ENCODE measurements around the gene CHID1.

The CHID1 gene

DNA sequence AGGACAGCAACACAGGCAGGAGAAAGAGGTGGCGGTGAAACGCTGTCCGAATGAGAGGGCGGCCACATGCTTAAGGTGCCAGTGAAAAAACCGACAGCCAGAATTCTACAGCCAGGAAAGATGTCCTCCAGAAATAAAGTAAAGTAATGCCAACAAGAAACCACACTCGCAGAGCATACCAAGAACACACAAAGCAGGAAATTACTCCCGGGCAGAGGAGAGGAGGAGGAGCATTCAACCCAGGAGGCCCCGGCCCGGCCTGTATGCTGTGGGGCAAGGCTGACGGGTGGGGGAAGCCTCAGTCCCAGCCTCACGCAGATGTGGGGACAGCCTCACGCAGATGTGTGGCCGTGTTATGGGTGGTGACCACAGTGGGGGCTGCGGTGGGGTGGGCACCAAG is 28.0 kb downstream of the CHID1 start:
- no peak for DNase-seq

DNA sequence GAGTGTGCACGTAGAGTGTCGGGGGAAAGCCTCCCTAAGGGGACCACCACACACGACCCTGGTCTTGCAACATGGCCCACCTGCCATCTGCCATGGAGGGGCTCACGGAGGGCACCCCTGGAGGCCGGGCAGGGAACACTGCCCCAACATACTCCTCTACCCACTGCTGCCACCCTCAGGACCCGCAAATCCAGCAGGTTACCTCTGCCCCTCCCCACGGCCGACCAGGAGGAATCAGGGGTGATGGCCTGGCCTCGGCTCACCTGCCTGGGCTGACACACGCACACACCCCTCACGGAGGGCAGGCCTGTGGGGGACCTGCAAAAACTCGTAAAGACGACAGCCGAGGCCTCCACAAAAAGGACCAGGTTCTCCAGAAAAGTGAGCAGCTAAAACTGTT is 30.2 kb downstream of the CHID1 start:
- no peak for DNase-seq

DNA sequence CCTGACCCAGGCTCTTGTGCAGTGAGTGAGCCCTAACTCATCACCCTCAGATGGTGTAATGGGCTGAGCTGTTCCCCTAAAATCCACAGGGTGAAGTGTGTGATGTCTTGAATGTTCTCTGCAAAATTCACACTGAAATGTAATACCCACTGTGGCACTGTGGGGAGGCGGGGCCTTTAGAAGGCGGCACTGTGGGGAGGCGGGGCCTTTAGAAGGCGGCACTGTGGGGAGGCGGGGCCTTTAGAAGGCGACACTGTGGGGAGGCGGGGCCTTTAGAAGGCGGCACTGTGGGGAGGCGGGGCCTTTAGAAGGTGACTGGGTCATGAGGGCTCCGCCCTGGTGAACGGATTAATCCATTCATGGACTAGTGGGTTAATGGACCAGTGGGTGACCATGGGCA is 33.0 kb downstream of the CHID1 start:
- no peak for DNase-seq

DNA sequence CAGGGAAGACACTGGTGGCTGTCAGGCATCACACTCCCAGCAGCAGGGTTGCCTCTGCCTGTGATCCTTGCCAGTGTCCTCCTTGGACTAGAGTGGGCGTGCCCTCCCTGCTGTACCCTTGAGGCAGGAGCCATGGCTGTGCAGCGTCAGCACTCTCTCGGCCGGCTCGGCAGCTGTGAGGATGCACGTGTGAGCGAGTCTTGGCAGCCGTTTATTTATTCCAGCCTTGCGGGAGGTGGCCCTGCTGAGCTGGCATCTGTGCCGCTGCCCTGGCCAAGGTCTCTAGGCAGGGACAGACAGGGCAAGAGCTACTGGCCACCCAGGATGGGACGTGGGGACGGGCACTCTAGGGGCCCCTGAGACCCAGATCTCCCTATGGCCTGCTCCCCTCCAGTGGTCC is 34.1 kb downstream of the CHID1 start:
- DNase-seq, result no peak

DNA sequence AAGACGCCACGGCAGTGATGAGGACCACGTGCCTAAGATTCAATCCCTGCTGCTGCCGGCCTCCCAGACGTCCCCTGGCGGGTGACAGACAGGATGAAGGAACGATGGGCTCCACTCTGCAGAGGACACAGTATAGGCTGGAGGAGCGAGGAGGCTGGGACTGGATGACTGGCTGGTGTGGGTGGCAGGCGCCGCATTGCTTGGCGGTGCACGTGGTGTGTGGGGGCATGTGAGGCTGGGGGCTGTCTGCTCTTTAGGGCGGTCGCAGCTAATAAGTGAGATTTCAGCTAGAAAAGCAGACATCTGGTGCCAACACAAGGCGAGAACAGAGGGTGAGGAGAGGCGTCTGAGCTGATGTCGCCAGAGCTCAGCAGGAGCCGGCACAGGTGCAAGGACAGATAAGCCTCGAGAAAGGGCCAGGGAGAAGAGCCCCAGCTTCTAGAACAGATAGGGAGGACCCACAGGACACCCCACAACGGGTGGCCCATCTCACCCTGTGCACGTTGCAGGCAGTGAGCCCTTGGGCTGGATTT is 34.8 kb downstream of the CHID1 start:
- DNase-seq, result no peak

DNA sequence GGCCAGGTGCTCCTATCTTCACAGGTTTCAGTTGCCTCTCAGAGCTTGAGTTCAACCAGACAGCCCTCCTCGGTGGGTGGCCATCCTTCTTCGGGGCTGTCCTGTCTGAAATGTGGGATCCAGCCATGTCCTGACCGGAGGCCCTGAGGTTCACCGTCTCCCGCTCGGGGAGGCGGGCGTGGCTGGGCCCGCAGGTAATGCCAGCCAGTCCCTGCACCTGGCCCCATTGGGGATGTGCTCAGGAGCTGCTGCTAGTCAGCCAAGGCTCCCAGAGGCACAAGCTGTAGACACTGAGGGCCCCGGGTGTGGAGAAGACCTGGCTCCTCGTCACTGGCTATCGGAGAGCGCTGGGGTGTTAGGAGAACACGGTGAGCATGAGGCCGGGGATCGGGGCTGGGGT is 35.4 kb downstream of the CHID1 start:
- DNase-seq, result no peak

DNA sequence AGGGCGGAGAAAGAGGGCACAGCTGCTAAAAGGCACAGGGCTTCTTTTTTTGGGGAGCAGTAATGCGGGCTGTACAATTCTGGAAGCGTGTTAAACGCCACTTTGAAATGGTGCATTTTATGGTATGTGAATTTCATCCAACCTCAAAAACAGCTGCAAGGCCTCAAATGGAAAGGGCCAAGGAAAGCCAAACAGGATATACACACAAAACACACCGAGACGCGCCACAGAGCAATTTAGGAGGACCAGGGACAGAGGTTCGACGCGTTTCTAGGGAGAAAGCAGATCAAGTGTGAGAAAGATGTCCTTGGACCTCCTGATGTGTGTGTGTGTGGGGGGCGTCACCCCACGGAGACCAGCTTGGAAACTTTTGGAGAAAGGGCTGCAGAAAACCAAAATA is 36.9 kb downstream of the CHID1 start:
- DNase-seq, result no peak

DNA sequence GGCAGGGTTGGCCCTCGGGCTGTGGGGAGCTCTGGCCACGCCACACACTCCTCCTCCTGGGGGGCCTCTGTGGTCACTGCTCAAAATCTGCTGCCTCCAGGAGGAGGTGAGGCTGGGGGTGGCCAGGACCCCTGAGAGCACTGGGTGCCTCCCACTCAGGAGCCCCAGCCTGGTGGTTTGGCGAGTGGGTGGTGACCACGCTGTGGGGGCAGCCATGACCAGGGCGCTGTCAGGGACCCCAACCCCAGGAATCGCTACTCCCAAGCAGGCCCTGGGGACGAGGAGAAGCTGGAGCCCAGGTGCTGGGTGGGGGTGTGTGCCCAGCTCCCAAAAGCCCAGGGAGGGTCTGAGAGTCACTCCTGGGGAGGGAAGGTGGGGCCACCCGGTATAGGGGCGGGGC is 37.8 kb downstream of the CHID1 start:
- no peak for DNase-seq

DNA sequence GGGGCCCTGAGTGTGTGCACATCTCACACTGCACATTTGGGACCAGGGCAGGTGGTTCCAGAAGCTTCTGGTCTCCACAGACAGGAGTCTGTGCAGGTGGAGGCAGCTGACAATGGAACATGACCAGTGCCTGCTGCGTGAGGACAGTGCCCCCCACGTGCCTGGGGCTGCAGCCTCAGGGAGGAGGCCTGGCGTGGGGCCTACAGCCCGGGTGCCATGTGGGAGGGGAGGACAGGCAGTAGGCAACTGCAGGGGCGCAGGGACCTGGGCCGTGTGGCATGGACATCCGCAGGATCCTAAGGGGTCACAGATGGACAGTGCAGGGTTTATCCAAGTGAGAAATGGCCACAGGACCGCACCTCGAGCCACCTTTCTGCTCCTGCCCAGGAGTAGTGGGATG is 39.1 kb downstream of the CHID1 start:
- no peak for DNase-seq

DNA sequence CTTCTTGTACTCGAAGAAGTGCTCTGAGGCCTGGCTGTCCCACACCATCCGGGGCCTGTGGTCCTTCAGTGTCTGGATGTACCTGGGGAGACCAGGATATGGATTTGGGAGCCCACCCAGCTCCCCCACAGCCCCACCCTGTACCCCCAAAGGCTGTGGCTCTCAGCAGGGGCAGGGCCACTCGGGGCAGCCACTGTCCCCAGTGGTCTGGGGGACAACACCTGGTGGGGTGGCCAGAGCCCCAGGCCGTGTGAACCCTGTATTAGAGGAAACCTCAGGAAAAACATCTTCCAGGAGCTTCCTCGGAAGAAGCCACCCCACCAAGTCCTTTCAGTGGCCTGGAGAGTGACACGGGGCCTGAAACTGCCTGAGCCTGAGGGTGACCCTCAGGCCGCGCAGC is 40.2 kb downstream of the CHID1 start:
- no peak for DNase-seq

DNA sequence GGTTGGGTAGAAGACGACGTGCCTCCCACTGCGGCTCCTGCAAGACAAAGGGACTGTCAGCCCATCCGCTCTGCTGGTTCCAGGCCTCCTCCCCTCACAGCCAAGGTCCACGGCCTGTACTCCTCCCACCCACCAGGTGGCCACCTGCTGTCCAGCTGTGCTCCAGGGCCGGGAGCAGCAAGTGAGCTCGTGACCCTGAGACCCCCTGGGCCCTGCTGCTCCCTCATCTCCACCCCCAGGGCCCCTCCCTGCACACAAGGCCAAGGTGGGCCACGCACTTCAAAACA is 40.5 kb downstream of the CHID1 start:
- DNase-seq, result no peak

DNA sequence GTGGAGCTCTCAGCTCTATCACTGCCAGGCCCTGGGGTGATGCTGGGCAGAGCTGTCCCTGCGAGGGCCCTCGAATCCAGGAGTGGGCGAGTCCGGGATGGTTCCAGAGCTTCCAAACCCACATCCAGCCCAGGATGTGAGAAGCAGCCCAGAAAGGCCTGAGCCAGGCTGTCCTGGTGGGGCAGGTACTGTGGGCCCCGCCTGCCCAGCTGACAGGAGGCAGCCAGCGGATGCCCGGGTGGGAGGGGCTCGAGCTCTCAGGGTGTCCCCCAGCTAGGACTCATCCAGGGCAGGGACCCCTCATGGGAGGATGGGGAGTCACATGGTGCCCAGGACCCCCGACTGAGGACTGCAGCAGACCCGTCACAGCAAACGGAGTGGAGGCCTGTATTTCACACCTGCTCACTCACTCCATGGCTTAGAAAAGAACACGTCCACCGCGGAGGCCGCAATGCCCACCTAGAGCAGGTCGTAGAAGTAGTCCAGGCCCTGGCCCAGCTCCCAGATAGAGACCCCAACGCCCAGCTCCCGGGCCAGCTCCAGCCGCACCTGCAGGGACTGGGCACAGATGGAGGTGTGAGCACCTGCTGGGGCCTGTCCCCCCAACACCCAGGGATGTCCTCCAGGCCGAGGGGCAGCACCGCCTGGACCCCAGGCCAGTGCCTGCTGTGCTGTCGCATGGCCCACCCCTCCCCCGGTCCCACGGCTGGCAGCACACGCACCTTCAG is 41.0 kb downstream of the CHID1 start:
- no peak for DNase-seq

DNA sequence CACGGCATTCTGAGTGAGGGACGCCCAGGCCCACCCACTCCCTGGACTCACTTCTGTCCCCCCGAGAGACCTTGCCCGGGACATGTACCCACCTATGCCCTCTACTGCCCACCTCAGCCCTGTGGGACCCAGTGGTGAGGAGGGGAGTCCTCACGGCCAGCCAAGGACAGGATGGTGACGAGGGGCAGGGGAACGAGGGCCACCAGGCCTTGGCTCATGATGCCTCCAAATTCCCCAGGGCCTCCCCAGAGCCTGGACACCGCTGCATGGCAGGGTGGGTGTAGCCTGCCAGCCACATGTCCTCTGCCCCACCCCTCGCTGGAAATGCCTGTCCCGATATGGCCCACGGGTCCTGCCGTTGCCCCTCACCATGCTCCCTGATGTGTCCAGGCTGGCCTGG is 41.8 kb downstream of the CHID1 start:
- DNase-seq, result no peak

DNA sequence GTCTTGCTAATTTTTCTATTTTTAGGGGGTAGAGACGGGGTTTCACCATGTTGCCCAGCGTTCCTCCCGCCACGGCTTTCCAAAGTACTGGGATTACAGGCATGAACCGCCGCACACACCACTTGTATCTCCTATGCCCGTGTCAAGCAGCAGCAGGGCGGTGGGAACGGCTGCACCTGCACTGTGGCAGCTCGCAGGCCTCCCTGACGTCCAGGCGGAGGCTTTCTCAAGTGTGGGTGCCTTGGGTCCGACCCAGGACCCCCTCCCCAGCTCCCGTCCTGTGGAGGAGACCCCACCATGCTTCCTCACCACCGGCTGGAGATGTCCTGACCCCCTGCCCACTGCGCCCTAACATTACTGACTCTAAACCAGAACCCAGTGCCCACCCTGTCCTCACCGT is 42.2 kb downstream of the CHID1 start:
- no peak for DNase-seq

DNA sequence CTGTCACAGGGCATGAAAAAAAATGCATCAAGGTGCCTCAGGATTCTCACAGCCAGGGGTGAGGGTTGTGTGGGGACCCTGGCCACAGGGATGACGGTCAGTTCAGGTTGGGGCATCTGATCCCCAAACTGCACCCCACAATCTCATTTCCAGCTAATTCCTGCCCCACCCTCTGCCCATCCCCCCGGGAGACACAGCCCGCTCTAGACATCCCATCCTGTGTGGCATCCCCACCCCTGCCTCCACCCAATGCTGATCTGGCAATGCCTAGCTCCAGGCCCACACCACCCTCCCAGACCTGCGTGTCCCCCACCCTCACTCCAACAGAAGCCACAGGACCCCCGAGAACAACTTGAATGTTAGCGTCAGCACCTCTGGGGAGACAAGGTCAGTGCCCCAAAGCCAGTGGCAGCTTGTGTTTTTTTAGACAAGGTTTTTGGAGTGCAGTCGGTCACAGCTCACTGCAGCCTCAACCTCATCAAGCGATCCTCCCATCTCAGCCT is 42.7 kb downstream of the CHID1 start:
- DNase-seq, result no peak

DNA sequence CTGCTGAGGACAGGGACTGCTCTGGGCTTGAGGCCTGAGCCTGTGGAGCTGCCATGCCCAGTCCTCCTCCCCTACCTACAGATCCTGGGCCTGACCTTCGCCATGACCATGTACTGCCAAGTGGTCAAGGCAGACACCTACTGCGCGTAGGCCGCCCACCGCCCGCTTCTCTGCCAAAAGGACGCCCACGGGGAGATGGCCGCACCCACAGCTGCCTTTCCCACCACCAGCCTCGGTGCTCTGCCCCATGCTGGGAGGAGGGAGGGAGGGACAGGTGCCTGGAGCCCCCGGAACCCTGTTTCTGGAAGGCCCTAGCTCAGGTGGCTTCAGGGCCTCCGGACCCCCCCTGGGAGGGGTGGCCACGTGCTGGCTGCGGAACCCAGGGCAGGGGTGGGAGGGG is 44.1 kb downstream of the CHID1 start:
- DNase-seq, result no peak

DNA sequence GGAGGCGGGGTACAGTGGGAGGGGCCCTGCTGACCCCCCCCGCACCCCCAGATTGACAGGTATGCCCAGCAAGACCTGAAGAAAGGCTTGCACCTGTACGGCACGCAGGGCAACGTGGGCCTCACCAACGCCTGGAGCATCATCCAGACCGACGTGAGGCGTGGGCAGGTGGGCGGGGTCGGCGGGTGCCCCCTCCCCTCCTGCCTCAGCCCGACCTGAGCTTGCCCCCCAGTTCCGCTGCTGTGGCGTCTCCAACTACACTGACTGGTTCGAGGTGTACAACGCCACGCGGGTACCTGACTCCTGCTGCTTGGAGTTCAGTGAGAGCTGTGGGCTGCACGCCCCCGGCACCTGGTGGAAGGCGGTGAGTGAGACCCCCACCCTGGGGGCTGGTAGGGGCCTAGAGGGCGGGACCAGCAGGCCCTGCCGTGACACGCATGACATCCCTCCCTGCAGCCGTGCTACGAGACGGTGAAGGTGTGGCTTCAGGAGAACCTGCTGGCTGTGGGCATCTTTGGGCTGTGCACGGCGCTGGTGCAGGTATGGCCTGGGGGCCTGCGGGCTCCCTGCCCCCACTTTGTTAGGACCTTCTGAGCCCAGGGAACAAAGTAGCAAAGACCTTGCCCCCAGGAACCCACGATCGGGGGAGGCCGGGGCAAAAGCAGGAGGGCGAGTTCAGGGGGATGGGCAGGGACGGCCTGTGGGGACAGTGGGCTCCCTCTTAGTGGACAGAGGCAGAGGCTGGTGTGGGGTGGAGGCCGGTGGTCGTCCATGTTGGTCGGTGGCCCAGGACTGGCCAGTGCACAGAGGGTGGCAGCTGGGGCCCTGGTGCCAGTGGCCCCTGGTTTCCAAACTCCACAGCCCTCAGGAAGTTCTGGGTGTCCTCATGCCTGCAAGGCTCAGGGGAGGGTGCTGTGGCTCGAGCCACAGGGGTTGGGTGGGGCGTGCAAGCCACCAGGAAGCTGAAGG is 44.9 kb downstream of the CHID1 start:
- DNase-seq, result no peak

DNA sequence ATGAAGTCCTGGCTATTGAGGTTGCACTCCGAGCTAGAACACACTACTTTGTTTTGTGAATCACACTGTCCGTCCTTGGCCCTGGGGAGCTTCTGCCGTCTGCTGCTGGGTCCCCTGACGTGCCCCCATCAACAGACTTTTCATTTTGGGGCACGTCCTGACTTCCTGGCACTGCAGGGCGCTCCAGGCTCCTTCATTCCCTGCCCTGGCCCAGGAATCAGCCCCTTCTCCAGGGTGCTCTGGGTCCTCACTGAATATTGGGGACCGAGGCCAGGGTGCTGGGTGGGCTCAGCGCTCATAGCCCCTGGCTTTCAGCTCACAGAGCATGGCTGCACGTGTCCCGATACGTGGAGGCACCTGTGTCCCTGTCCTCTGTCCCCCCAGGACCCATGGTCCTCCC is 45.7 kb downstream of the CHID1 start:
- no peak for DNase-seq

DNA sequence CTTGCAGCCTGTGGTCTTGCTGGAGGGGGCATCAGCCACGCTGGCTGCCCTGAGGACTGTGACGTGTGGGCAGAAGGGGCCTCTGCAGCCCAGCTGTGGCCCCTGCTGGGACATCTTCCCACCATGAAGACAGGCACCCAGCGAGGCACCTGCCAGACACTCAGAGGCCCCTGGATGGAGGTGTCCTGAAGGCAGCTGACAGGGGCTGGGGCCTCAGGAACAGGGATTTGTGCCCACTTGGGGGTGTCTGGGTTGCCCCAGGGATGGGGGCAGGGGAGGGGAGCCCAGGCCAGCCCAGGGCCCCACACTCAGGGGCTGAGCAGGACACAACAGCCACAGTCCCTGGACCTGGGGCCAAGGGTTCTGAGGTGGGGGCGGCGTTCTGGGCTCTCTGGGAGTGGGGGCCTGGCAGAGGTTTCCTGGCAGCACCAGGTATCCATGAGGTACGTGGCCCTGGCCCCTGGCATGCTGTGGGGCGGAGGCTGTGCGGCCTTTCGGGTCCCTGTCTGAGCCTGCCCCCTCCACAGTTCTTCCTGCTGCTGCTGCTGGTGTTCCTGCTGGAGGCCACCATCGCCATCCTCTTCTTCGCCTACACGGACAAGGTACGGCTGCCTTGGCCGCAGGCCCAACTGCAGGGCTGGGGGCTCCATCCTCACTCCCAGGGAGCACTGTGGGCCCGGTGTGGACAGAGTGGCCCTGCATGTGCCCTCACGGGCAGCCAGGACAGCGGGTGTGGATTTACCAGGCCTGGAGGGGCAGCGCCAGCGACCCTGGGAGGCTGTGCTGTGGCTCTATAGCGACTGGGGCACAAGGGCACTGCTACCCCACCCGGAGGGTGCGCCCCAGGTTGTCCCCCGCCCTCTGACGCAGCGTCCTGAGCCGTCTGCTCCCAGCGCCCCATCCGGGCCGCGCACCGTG is 46.4 kb downstream of the CHID1 start:
- no peak for DNase-seq

DNA sequence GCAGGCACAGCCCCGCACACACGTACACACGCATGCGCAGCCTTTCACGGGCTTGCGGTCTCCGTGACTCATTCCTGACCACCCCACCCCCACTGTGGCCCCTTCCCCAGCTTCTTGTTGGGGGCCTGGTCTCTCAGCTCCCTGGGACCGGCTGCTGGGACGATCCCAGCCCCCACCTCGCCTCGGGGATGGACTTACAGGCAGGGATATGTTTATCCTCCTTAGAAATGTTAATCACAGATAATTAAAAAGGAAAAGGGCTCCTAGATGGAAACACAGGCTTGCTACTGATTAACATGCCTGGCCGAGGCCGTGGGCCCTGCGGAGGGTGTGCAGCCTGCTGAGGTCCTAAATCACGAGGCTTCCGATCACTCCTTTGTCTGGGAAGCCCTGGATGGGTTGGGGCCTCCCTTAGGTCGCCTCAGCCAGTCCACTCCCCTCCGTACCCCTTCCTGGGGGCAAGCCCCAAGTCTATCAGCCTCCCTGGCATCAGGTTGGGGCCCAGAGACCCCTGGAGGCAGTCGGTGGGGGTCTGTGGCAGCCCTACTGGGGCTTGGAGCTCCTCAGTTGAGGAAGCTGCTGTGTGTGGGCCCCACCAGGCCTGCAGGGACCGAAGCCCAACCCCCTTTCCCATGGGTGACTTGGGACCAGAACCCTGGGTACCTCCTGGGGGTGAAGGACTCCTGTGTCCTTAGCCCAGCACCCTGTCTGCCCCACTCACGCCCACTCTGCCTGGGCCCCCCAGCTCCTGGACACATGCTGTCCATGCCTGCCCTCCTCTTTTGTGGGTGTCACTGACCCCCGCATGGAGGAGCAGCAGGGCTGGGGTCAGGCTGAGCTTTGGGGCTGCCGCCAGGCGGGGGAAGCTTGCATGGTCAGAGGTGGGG is 47.3 kb downstream of the CHID1 start:
- DNase-seq, result no peak

DNA sequence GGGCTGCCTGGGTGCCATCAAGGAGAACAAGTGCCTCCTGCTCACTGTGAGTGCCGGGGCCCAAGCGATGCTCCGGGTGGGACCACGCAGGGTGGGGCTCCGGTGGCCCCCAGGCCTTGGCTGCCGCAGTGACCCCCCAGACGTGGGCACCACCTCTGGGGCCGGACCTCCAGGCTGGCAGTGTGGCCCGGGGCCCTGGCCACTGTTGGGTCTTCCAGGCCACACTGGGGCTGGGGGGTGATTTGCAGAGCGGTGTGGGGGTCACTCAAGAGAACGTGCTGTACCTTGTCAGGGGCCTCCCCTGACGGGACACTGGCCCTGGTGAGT is 48.0 kb downstream of the CHID1 start:
- DNase-seq, result no peak

DNA sequence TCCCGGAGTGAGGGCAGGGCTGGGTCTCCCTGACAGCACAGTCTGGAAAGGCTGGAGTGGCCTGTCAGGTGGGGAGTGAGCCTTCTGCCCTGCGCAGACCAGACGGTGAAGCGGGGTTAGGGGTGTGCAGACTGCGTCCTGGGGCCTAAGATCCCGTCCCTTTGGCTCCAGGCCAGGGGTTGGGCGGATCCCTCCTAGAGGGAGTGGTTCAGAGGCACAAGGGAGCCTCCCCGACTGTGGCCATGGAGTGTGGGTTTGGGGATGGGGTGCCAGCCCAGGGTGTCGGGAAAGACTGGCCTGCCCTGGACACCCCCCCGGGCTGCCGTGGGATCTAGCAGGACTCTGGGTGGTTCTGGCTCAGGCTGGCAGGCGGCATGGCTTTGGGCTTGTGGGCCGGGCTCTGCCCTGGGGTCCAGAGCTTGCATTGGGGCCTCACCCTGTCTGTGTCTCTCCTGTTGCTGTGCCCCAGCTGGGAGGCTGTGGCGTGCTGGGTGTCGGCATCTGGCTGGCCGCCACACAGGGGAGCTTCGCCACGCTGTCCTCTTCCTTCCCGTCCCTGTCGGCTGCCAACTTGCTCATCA is 48.4 kb downstream of the CHID1 start:
- no peak for DNase-seq
